T-helper 2 cell treated with Interferon-gamma antibody and Interleukin-4, amounts not matched to agents 100 ng/mL and 5 ng/mL, for 36 hours (primary cell): ENCODE measurements around the gene DHX35. TPM values are rescaled to one million over a fixed set of nuclear protein-coding genes. Genes with fewer than 3 reads are reported as not detected.

Source experiments
- intact Hi-C: fragments of 100-400 bp; cut with micrococcal nuclease; formaldehyde crosslinking; loops from one replicate; pipeline ENCODE4 v1.15.1; 2023
- total RNA-seq: library from RNA; stranded (reverse); gene quantifications from 2 replicates; pipeline ENCODE4 v1.2.3, GENCODE V29; 2022

DHX35 gene
- total RNA-seq, 1 donor from 2014 or later, result 11.2 TPM

DNA sequence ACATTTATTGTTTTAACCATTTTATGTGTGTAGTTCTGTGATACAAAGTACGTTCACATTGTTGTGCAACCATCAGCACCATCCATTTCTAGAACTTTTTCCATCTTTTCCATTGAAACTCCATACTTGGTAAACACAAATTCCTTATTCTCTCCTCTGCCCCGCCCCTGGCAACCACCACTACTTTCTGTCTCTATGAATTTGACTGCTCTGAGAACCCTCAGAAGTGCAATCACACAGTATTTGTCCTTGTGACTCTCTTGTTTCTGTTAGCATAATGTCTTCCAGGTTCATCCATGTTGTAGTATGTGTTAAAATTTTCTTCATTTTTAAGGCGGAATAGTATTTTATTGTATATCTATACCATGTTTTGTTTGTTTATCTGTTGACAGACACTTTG lies 56.9 kb downstream of the DHX35 start:
- intact Hi-C loops, result no loop called here

DNA sequence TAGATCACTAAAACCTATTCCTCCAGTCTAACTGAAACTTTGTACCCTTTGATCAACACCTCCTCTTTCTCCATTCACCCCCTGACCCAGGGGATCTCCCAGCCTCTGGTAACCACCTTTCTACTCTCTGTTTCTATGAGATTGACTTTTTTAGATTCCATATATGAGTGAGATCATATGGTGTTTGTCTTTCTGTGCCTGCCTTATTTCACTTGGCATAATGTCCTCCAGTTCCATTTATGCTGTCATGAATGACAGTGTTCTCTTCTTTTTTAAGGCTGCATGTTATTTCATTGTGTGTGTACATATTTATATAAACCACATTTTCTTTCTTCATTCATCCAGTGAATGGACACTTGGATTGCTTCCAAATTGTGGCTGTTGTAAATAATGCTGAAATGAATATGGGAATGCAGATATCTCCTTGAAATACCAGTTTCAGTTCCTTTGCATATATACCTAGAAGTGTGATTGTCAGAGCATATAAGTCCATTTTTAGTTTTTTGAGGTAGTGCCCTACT lies 57.7 kb downstream of the DHX35 start:
- intact Hi-C loops, result no loop called here

DNA sequence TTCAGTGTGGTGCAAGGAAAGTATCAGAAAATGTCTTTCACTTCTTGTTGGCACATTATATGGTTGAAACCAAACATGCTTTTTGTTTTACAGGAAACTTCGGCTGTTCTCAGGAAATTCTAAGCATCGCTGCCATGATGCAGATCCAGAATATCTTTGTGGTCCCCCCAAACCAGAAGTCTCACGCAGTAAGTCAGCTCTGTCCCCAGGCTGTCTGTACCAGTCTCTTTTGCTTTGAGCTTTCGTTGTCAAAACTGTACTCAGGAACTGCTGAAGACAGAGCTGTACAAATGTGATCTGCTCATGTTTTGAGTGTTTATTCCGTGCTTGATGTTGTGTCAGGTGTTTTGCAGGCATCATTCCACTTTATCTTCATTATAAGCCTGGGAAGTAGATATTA lies 59.6 kb downstream of the DHX35 start:
- intact Hi-C loops, result no loop called here

DNA sequence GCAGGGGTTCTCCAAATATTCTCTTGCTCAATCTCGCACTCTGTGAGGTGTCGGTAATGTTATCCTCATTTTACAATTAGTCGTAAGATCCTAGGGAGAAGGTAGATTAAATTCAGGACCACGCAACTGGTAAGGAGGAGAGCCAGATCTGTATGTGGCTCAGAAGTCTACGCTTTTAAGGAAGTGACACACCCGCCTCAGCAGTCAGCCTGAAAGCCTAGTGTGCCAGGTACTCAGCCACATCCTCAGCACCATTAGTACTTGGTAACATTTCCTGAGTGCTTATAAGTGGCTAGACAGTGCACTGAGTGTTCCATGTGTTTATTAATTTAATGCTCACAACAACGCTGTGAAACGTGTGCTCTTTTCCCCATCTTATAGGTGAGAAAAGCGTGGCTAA lies 63.7 kb downstream of the DHX35 start:
- intact Hi-C loops, result no loop called here

DNA sequence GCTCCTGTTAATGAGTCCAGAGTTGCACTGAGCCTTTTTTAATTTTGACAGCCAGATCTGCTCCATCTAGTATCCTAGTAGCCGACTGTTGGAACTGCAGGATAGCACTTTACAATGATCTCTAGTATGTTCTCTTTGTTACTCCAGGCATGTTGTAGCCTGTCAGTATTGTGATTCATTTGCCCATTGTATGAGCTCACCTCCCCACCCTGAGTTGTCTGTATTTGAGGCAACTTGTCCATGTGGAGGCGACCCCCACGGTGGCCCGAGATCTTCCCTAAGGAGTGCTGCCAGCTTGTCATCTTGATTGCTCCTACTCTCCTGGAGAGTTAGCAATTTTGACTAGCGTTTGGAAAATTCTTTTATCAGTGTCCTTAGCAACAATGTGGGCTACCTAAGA lies 67.2 kb downstream of the DHX35 start:
- intact Hi-C loops, result no loop called here

DNA sequence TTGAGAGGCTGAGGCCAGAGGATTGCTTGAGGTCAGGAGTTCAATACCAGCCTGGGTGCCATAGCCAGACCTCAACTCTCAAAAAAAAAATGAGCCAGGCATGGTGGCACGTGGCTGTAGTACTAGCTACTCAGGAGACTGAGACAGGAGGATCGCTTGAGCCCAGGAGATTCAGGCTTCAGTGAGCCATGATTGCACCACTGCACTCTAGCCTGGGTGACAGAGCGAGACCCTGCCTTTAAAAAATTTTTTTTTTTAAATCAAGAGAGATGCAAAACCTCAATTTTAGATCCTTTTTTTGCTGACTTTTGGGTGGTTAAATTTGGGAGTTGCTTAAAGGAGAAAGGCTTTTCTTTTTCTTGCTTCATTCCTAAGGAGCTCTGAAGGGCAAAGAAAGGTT lies 70.9 kb downstream of the DHX35 start:
- intact Hi-C loops, result no loop called here

DNA sequence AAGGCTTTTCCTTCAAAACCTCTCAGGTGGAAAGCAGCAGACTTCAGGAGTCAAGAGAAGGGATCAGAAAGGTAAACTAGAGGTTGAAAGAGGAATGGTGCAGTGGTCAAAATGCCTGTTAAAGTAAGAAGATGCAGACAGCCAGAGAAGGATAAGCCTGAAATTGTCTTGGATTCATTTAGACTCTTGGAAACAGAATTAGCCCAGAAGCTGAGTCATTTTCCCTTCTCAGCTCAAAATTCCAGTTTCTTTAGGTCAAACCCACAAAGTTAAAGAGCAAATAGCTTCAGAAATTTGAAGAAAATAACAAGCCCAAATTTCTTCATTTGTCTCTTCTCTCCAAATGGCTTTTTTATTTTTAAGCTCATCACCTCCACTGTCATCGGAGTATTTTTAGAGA lies 73.9 kb downstream of the DHX35 start:
- intact Hi-C loops, result no loop called here

DNA sequence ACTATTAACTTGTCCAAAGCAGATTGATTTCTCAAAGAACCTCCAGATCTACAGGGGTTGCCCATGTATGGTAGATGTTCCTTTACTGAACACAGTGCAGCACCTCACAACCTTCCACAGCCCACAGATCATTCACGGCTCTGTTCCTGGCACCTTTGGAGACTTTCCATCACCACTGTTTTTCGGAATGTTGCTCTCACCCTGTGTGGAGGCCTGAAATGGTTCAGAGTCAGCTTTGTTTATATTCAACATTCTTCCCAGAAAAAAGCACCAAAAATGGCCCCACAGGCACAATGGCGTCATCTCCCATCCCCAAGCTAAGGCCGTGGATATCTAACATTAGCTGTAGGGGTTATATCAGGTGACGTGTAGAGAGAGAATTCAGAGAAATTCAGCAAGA lies 74.7 kb downstream of the DHX35 start:
- intact Hi-C loops, result no loop called here

DNA sequence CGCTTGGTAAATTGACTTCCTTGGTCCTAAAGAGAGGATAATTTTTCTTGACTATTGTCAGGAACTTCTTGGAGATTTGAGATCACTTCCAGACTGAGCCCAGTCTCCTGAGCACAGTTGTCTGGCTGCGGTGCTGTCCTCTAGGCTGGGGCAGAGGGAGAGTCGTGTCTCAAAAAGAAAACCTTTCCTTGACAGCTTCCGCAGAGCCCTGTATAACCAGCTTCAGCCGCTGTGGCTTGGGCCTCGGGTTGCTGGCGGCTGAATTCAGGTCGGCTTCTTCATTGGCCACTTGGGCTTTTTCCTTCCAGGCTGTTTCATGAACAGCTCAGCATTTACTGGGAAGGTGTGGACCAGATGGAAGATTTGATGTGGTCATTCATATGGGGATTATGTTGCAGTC lies 75.9 kb downstream of the DHX35 start:
- intact Hi-C loops, result no loop called here

DNA sequence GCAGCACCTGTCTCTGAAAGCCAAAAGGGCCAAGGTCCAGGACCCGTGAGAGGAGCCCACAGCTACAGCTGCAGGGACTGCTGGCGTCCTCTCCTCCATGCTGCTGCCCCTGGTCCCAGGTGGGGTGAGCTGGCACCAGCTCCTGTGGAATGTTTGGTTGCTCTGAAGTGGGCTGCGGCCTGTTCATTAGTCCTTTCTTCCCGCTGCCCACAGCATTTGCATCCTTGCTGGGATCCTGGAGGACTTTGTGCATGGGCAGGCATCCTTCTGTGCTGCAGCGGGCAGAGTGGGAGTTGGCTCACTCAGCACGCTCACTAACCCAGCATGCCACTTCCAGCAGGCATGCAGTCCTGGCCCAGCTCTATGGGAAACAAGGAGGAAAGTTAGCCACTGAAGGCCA lies 76.4 kb downstream of the DHX35 start:
- intact Hi-C loops, result no loop called here

DNA sequence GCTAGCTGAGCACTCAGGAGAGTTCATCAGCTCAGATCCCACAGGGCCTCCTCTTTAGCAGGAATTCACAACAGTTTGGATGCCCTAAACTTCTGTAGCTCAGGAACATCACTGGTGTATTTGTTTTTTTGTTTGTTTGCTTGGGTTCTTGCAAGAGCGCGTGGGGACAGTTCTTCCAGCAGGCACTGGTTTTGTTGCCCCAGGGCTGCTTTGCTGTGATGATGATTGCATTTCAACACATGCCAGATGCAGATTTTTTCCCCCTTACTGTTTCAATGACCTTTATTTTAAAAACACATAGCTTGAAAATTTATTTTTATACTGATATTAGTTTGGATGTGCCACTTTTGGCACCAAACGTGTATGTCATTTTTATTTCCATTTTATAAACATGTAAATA lies 77.1 kb downstream of the DHX35 start:
- intact Hi-C loops, result no loop called here

DNA sequence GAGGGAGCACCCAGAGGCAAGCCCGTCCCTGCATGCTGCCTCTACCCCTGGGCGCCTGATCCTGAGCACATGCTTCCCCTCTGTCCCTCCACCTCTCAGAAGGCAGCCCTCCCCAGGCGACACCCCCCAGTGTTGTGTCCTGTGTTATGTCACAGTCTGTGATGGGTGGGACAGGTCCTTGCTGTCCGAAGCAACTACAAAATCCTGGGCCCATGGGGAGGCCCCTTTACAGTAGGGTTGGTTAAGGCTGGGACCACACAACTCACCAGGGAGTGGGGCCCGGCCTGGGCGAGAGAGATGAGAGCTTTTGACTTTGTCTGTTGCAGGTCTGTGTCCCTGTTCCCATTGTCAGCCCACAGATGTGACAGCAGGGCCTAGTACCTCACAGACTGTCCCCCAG lies 78.0 kb downstream of the DHX35 start:
- intact Hi-C loops, result no loop called here

DNA sequence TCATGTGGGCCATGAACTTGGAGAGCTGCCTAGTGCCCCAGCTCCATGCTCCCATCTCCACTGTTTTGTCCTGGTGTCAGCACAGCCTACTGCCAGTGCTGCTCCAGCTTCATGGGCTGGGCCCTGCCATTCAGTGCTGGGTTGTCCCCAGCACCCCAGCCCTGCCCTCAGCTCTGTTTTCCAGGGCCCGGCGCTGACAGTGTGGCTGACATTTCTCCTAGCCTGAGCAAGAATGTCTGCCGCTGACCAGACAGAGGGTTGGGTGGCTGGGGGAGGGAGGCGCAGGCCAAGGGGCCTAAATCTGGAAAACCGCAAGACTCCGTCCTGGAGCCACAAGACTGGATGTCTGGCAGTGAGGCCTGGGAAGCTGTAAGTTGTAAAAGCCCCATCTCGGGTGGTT lies 78.9 kb downstream of the DHX35 start:
- intact Hi-C loops, result no loop called here

DNA sequence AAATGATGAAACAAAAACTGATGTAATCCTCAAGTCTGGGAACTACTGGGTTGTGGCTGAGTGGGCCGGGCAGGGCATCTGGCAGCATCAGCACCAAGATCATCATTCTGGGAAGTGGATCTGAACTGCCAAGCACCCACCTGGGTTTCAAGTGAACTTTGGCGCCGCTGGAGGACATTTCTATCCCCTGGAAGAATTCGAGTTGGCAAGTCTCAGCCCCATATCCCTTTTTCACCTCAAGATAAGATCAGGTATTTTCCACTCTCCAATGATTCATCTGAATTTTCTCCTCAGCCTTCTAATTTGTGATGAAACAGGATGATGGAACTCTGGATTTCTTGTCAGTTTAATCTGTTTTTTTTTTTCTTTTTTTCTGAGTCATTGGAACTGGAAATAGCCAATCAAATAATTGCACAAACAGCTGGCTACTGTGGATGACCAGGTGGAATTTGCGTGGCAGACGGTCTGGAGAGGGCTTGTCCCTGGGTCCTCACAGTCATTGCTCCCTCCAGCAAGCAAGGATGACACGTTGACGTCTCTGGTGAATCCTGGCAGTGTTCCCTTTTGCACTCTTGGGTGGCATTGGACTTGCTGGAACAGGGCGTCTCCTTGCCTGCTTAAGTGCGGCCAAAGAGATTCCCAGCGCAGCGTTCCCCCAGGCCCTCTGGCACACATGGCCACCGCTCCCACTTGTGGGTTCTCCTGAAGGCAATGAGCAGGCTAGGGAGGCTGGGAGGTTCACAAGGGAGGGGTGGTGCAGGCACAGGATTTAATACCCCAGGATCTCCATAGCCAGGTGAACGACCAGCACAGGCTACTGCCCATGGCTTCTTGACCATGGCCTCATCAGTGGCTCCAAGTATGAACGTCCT lies 80.4 kb downstream of the DHX35 start:
- intact Hi-C loops, result no loop called here

DNA sequence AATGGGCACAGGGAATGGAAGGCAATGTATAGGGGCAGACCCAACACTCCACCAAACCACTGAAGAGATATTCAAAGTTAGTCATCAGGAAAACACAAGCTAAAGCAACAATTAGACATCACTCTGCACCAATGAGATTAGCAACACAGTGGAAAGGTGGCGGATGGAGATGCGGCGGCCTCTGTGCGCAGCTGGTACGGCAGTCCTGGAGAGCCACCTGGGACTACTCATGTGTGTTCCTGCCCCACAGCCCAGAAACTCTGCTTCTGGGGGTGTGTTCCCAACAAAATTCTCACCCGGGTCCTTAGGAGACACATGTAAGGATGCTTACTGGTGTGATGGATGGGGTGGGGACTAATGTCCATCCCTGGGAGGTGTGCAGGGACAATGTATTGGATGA lies 82.4 kb downstream of the DHX35 start:
- intact Hi-C loops, result no loop called here

DNA sequence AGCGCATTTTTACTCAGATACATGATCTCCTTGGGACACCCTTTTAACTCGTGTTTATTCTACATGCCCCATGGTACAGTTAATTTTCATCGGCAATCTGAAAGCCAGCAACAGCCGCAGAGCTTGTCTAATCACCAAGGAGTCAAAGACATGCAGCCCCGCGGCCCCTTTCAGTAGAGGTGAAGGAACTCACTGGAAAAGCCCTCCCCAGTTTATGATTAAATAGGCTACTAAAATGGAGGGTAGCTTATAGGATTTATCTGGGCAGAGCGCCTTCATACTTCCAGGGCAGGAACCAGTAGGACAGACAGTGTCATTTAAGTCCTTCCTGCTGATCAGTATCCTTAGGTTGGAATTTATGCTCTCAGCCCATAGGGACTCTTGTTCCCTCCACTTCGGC lies 83.5 kb downstream of the DHX35 start:
- intact Hi-C loops, result loop anchor here (5.0 kb wide), 1 partner anchor 413 kb away; no protein-coding TSS in a partner anchor

DNA sequence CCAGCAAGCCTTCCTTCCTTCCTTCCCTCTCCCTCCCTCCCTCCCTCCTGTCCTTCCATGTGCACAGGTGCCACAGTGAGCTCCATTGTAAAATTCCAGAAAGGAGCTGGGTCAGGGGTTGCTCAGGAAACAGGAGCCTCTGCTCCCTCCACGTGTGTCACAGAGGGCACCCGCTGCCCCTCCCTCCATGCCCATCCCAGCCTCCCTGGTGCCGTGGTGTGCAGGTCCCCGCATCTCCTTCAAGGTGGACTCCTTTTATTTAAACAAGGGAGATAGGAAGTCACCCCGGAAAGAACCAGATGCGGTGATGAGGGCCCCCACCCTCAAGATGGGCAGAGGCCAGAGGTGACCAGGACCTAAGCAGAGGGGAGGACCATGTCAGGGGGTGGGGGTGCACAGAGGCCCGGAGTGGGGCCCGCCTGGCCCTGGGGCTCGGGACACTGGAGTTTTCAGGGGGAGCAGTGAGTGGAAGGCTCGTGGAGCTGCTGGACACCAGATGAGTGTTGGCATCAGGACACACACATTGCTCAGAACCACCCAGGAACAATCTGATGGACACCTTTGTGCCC lies 85.4 kb downstream of the DHX35 start:
- intact Hi-C loops, result loop anchor here (5.0 kb wide), 1 partner anchor 415 kb away; no protein-coding TSS in a partner anchor

DNA sequence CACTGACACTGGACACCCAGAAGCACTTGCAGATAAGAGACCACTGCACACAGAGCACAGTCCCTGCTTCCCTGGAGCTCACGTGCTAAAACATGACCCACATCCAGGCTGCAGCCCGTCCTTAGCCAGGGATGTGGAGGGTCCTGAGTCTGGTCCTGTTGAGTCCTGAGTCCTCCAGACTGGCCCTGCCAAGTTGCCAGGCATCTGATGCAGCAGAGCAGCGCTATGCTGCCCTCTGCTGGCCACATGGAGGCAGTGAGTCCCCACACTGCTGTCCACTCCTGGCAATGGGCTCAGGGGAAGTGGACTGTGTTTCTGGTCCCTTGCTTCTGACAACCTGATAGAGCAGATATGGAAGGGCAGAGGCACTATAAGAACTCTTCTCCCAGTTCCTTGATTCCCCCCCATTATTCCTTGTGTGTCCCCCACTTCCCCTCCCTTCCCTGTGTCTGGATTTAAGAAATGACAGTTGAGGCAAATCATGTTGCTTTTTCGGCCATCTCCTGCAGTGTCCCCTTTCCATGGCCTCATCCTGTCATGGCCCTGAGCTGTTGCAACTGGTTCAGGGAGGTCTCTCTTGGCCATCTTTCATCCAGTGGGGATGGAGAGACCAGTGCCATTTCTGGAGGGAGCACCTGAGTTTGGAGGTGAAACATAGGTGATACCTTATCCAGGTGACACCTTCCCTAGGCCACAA lies 86.0 kb downstream of the DHX35 start:
- intact Hi-C loops, result loop anchor here (1.0 to 5.0 kb wide), 4 partner anchors 86 to 416 kb away; partner anchors contain the start of genes DHX35 and FAM83D

DNA sequence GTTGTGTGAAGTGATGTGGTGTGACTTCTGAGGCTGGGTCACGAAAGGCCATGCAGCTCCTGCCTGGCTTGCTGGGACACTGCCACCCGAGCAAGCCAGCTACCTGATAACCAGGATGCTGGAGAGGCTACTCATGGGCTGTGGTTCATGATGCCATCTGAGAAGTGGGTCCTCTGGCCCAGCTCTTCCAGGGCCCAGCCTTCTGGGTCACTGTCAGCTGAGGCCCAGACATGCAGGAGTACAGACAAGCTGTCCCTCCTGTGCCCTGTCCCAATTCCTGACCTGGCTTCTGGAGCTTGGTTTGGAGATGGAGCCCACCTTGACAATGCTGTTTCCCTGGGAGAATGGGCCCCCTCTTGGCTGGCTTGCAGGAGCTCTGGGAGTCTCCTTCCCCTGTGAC lies 87.0 kb downstream of the DHX35 start:
- intact Hi-C loops, result loop anchor here (5.0 kb wide), 1 partner anchor 417 kb away; no protein-coding TSS in a partner anchor

DNA sequence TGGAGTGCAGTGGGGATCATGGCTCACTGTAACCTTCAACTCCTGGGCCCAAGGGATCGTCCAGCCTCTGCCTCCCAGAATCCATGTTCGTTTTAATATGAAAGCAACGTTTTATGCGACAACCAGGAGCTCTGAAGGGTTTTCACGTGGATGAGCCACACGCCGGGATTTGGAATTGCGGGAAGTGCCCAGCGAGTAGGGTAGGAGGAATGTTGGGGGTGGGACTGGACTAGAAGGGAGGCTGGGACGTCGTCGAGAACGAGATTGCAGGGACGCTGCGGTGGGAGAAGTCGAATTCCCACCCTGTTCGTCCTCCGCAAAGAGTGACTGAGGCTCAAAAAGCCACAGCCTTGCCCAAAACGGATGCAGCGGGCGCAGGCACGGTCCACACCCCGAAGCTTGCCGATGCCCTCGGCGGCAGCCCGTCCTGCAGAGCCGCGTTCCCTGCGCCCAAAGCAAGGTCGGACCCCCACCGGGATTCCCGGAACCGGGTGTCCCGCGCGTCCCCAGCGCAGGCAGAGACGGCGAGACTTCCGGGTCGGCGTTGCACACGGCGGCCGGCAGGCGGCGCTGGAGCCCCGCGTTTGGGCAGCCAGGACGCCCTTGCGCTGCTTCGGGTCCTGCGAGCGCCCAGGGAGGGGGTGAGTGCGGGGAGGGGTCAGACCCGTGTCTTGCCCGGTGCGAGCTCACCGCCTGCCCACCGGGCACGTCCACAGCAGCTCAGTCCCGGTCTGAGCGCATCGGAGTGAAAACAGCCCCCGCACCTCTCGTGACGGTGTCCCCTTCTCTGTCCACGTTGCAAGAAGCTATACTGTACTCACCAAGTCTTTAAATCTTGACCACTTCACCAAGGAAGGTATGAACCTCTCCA lies 87.8 kb downstream of the DHX35 start:
- intact Hi-C loops, result loop anchor here (1.0 to 5.0 kb wide), 2 partner anchors 31 to 418 kb away; no protein-coding TSS in a partner anchor

DNA sequence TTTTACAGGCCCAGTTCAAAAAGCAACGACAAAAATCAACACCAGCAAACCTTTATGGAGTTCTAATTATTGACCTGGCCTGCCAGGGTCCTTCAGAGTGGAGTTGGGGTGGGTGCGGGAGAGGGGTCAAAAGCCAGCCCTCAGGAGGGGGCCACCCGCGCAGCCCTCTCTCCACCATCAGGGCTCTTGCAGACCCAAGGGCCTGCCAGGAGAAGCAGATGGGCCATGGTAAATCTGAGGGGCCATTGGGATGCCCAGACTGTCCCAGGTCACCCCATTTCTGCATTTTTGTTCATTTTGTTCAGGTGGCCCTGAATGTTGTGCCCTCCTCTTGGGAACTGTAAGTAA lies 88.4 kb downstream of the DHX35 start:
- intact Hi-C loops, result loop anchor here (1.0 kb wide), 1 partner anchor 31 kb away; no protein-coding TSS in a partner anchor
